K562 (cell line): ENCODE results near the gene CYLD. TPM values are rescaled to one million over a fixed set of nuclear protein-coding genes. Genes with fewer than 3 reads are reported as not detected.

ENCODE experiments used
- BRF2 ChIP-seq: IDR thresholded peaks from 3 replicates; pipeline ENCODE4 v1.6.1; 2011; ENCODE audit warnings: borderline replicate concordance, mild to moderate bottlenecking; ENCODE audit not compliant: insufficient read length, insufficient read depth
- CTCF ChIP-seq, 3 experiments: IDR thresholded peaks in 2 of 3; conservative IDR thresholded peaks in 1 of 3; 2 replicates each; pipeline ENCODE4 v1.5.1; 2011 to 2012; ENCODE audit warnings: low read length in 3 of 3, mild to moderate bottlenecking in 3 of 3, control low read depth in 2 of 3, improper control_type of control experiment in 1 of 3, inconsistent platforms in 1 of 3, low read depth in 1 of 3, mixed read lengths in 1 of 3, moderate library complexity in 1 of 3; ENCODE audit not compliant: insufficient read depth in 2 of 3
- EGR1 ChIP-seq: fragments of 450-650 bp; conservative IDR thresholded peaks from 2 replicates; pipeline ENCODE4 v1.6.1; 2017; ENCODE audit warnings: mild to moderate bottlenecking
- KDM4B ChIP-seq, 2 experiments: fragments of 450-650 bp in 1 of 2; sonication (generic) in 1 of 2; IDR thresholded peaks; 2 replicates each; pipeline ENCODE4 v1.6.1; 2016 to 2017; ENCODE audit warnings: borderline replicate concordance in 2 of 2, antibody characterized with exemption in 1 of 2, low read depth in 1 of 2, mild to moderate bottlenecking in 1 of 2
- MAFK ChIP-seq: IDR thresholded peaks from 2 replicates; pipeline ENCODE4 v1.6.1; 2011; ENCODE audit warnings: low read length, improper control_type of control experiment
- PATZ1 ChIP-seq: fragments of 250-450 bp; sonication (Bioruptor Pico); IDR thresholded peaks from 2 replicates; pipeline ENCODE4 v1.5.0; 2020; ENCODE audit warnings: mild to moderate bottlenecking, borderline replicate concordance
- TOE1 ChIP-seq, 2 experiments: fragments of 450-650 bp in 1 of 2; sonication (generic) in 1 of 2; formaldehyde crosslinking in 1 of 2; IDR thresholded peaks; 2 replicates each; pipeline versions ENCODE4 v1.7.1 to v1.8.0; 2016 to 2022; ENCODE audit warnings: borderline replicate concordance in 2 of 2, mild to moderate bottlenecking in 2 of 2, antibody characterized with exemption in 1 of 2, inconsistent platforms in 1 of 2, low read depth in 1 of 2, missing genetic modification reagents in 1 of 2, moderate library complexity in 1 of 2
- ZBTB40 ChIP-seq, 2 experiments: fragments of 450-650 bp in 1 of 2; sonication (generic) in 1 of 2; formaldehyde crosslinking in 1 of 2; IDR thresholded peaks; 2 replicates each; pipeline versions ENCODE4 v1.7.1 to v1.9.0; 2016 to 2022; ENCODE audit warnings: inconsistent platforms in 1 of 2, mild to moderate bottlenecking in 1 of 2, missing genetic modification reagents in 1 of 2
- ZBTB7A ChIP-seq: IDR thresholded peaks from 2 replicates; pipeline ENCODE4 v1.6.1; 2011; ENCODE audit warnings: low read depth, mild to moderate bottlenecking, low read length, moderate library complexity, borderline replicate concordance; ENCODE audit not compliant: control insufficient read depth
- polyA plus RNA-seq, 8 experiments: library from polyadenylated mRNA; depleted of rRNA in 4 of 8; stranded (reverse) in 5 of 8; unstranded in 3 of 8; fragments of >200 nt; fragmentation: Nextera tagmentation in 2 of 8; fragmentation: Illumina TruSeq in 1 of 8; extraction: Ambion mirVana in 2 of 8; extraction: Trizol in 1 of 8; gene quantifications; 2 replicates each; pipeline versions ENCODE4 v1.2.1 to v1.2.3, GENCODE V29; 2011 to 2014; ENCODE audit warnings: inconsistent platforms in 1 of 8, missing spikeins in 1 of 8
- total RNA-seq, 7 experiments: library from RNA; depleted of rRNA in 6 of 7; stranded (reverse); fragments of >200 nt in 6 of 7; fragmentation: Illumina TruSeq in 2 of 7; extraction: Trizol in 2 of 7; gene quantifications; 2 replicates each; pipeline versions ENCODE4 v1.2.1 to v1.2.3, GENCODE V29; 2011 to 2021; ENCODE audit warnings: low replicate concordance in 1 of 7

Gene CYLD
- total and polyA plus RNA-seq, 9 of the 15 experiments (the other 6 are each of a cell fraction or from before 2014, with no cell fraction given): 3.4 to 7.4 (median 5.3) TPM

GRCh38 chr16:50841081-50841886 lies 99.4 kb downstream of the CYLD start (continued):
- no peak for TF ChIP-seq ZBTB40 (IDR thresholded peaks at IDR 0.05)
- no peak for TF ChIP-seq ZBTB40 (CRISPR knock-in tag; IDR thresholded peaks at IDR 0.05)
- TF ChIP-seq CTCF (IDR thresholded peaks at IDR 0.05 in 2 of 3, conservative IDR thresholded peaks at IDR 0.05 in 1 of 3; ENCODE audit: insufficient read depth in 2 of 3, low read depth in 1 of 3, low read length in 3 of 3): peak in 1 of 3 experiments; percentile 8; a peak in 1 of 6 replicates
- peak; percentile 36; the same call in 1 of the 2 replicates for TF ChIP-seq MAFK
- no peak for TF ChIP-seq BRF2
- TF ChIP-seq PATZ1 (CRISPR knock-in tag): no peak
- peak; percentile 83; the same call in 1 of the 2 replicates for TF ChIP-seq ZBTB7A
- TF ChIP-seq EGR1: peak; percentile 87
- TF ChIP-seq TOE1 (IDR thresholded peaks at IDR 0.05; ENCODE audit: borderline replicate concordance): peak; percentile 38; the same call in 1 of the 2 replicates
- TF ChIP-seq TOE1 (CRISPR knock-in tag; IDR thresholded peaks at IDR 0.05; ENCODE audit: borderline replicate concordance, low read depth): no peak
- no peak for TF ChIP-seq KDM4B (IDR thresholded peaks at IDR 0.05; ENCODE audit: borderline replicate concordance in 2 of 2, low read depth in 1 of 2)
